ENCODE data around the gene CBFB.

GRCh38 chr16:67077871-67078270 is 48.9 kb downstream of the CBFB start:
- no peak for TF ChIP-seq CTCF (IDR thresholded peaks at IDR 0.05)
- no peak for TF ChIP-seq POLR2AphosphoS5 (IDR thresholded peaks at IDR 0.05)
- no peak for TF ChIP-seq EP300 (IDR thresholded peaks at IDR 0.05)

Data from suprapubic skin (tissue), 4 donors.